Endothelial cell of umbilical vein (primary cell): ENCODE results near the gene SLC26A8. TPM values are rescaled to one million over a fixed set of nuclear protein-coding genes. Genes with fewer than 3 reads are reported as not detected.

Experiments used
- BruUV-seq: library from RNA; stranded (reverse); fragments of 400-500 nt; replicated peaks from 2 replicates; lab custom pipeline; 2021; lab: Mats Ljungman, UMichigan
- CTCF ChIA-PET: fragments of 300-600, 350-600 bp; sonication (Branson Sonifier 250); formaldehyde crosslinking; loops from one replicate; lab custom pipeline; 2021; ENCODE audit warnings: antibody characterized with exemption, inconsistent platforms; lab: Charles Lee
- POLR2A ChIA-PET: fragments of 300-600, 350-600 bp; sonication (Branson Sonifier 250); formaldehyde crosslinking; loops from one replicate; lab custom pipeline; 2021; ENCODE audit warnings: antibody characterized with exemption, inconsistent platforms; lab: Charles Lee
- DNase-seq: peaks from one replicate; pipeline ENCODE4 v3.0.0-alpha.2; 2011; ENCODE audit warnings: low read depth, low spot score
- FAIRE-seq: peaks from 2 replicates; lab custom pipeline; 2011; peaks lifted over from hg19 to GRCh38; lab: Jason Lieb, UNC
- H2AFZ ChIP-seq: 2 replicates; pipeline ENCODE4 v1.6.0; 2012; ENCODE audit warnings: low read depth, low read length, control low read depth, inconsistent platforms
- H3K27ac ChIP-seq: 2 replicates; pipeline ENCODE4 v1.5.1; 2011; ENCODE audit warnings: low read depth, mild to moderate bottlenecking, control low read depth, low read length, moderate library complexity; ENCODE audit not compliant: insufficient read depth
- H3K27me3 ChIP-seq, 2 experiments: 2 replicates each; pipeline versions ENCODE4 v1.6.0 to v1.6.1; 2011; ENCODE audit warnings: low read length in 2 of 2, mixed read lengths in 1 of 2; ENCODE audit not compliant: control insufficient read depth in 2 of 2, insufficient read depth in 2 of 2
- H3K36me3 ChIP-seq, 2 experiments: 2 replicates in 1 of 2; 3 replicates in 1 of 2; pipeline ENCODE4 v1.5.1; 2011; ENCODE audit warnings: low read length in 2 of 2, mild to moderate bottlenecking in 1 of 2, moderate library complexity in 1 of 2; ENCODE audit not compliant: control insufficient read depth in 2 of 2, insufficient read depth in 2 of 2; ENCODE audit errors: extremely low read depth in 1 of 2
- H3K4me1 ChIP-seq: 3 replicates; pipeline ENCODE4 v1.5.1; 2011; ENCODE audit warnings: mild to moderate bottlenecking, low read length; ENCODE audit not compliant: control insufficient read depth, insufficient read depth; ENCODE audit errors: extremely low read depth
- H3K4me2 ChIP-seq: 2 replicates; pipeline ENCODE4 v1.6.1; 2011; ENCODE audit warnings: low read length, control low read depth, mixed read lengths; ENCODE audit not compliant: insufficient read depth
- H3K4me3 ChIP-seq, 3 experiments: fragments of 200-600 bp in 1 of 3; sonication (generic), shearing (Covaris generic) in 1 of 3; replicated peaks in 1 of 3; 2 replicates each; pipeline ENCODE4 v1.5.1; 2011 to 2016; ENCODE audit warnings: control low read depth in 3 of 3, low read length in 3 of 3, mild to moderate bottlenecking in 2 of 3, inconsistent platforms in 1 of 3, low read depth in 1 of 3, moderate library complexity in 1 of 3; ENCODE audit not compliant: insufficient read depth in 1 of 3
- H3K79me2 ChIP-seq: 2 replicates; pipeline ENCODE4 v1.6.0; 2012; ENCODE audit warnings: low read length, inconsistent platforms; ENCODE audit not compliant: control insufficient read depth, insufficient read depth
- H3K9ac ChIP-seq: replicated peaks from 2 replicates; pipeline ENCODE3; 2011; ENCODE audit warnings: low read length, control low read depth; ENCODE audit not compliant: insufficient read depth; ENCODE audit errors: extremely low read depth
- H3K9me1 ChIP-seq: replicated peaks from 3 replicates; pipeline ENCODE4 v1.6.0; 2011; ENCODE audit warnings: mild to moderate bottlenecking, low read length; ENCODE audit not compliant: control insufficient read depth, insufficient read depth; ENCODE audit errors: extremely low read depth
- H3K9me3 ChIP-seq: replicated peaks from 2 replicates; pipeline ENCODE4 v1.5.1; 2012; ENCODE audit warnings: low read length, inconsistent platforms; ENCODE audit not compliant: control insufficient read depth, insufficient read depth
- H4K20me1 ChIP-seq: replicated peaks from 2 replicates; pipeline ENCODE3; 2011; ENCODE audit warnings: mild to moderate bottlenecking, low read length; ENCODE audit not compliant: control insufficient read depth, insufficient read depth; ENCODE audit errors: extremely low read depth
- EZH2 ChIP-seq: IDR thresholded peaks from 2 replicates; pipeline ENCODE4 v1.6.1; 2012; ENCODE audit warnings: borderline replicate concordance, low read depth, mild to moderate bottlenecking, moderate library complexity, low read length, inconsistent platforms; ENCODE audit not compliant: severe bottlenecking
- FOS ChIP-seq: IDR thresholded peaks from 2 replicates; pipeline ENCODE4 v1.6.1; 2011; ENCODE audit warnings: mild to moderate bottlenecking, low read length, moderate library complexity, borderline replicate concordance; ENCODE audit not compliant: insufficient read depth
- GATA2 ChIP-seq: IDR thresholded peaks from 2 replicates; pipeline ENCODE4 v1.7.0; 2011; ENCODE audit warnings: low read depth, mild to moderate bottlenecking, moderate library complexity, mixed read lengths, low read length; ENCODE audit not compliant: insufficient read length, insufficient read depth
- JUN ChIP-seq: IDR thresholded peaks from 2 replicates; pipeline ENCODE4 v1.6.1; 2011; ENCODE audit warnings: borderline replicate concordance, low read depth; ENCODE audit not compliant: insufficient read length, insufficient read depth
- MYC ChIP-seq: IDR thresholded peaks from one replicate; pipeline ENCODE4 v1.6.1; 2011; ENCODE audit warnings: mild to moderate bottlenecking, low read depth, low read length
- POLR2A ChIP-seq: IDR thresholded peaks from 2 replicates; pipeline ENCODE4 v1.6.1; 2012; ENCODE audit warnings: low read depth, mild to moderate bottlenecking, control low read depth, low read length
- POLR2AphosphoS5 ChIP-seq: IDR thresholded peaks from 2 replicates; pipeline ENCODE4 v1.6.1; 2012; ENCODE audit warnings: low read depth, mild to moderate bottlenecking, control low read depth, low read length, moderate library complexity; ENCODE audit not compliant: insufficient read depth
- dilution Hi-C: fragments of 300-500 bp; cut with MboI; formaldehyde crosslinking; loops from one replicate; pipeline ENCODE4 v1.15.0; 2019; ENCODE audit warnings: low sequenced_read_pairs; ENCODE audit not compliant: extremely low pct_ligation_motif_present
- intact Hi-C: fragments of 100-400 bp; cut with micrococcal nuclease; formaldehyde crosslinking; loops from one replicate; pipeline ENCODE4 v1.10.0; 2022
- polyA plus RNA-seq, 4 experiments: library from polyadenylated mRNA; depleted of rRNA in 3 of 4; stranded (reverse) in 3 of 4; unstranded in 1 of 4; fragments of >200 nt; gene quantifications; 2 replicates each; pipeline versions ENCODE4 v1.2.1 to v1.2.3, GENCODE V29; 2011 to 2012; ENCODE audit warnings: missing spikeins in 1 of 4
- total RNA-seq: library from RNA; stranded (reverse); gene quantifications from 2 replicates; pipeline ENCODE4 v1.2.3, GENCODE V29; 2021
- TF ChIP-seq, protein P1 (sequence below), 2 donors: IDR thresholded peaks; 1 replicate in 1 of 2; 2 replicates in 1 of 2; pipeline ENCODE4 v1.5.1; 2011; ENCODE audit warnings: low read length in 2 of 2, mild to moderate bottlenecking in 2 of 2, moderate library complexity in 2 of 2, control low read depth in 1 of 2, inconsistent platforms in 1 of 2, low read depth in 1 of 2; ENCODE audit not compliant: insufficient read depth in 1 of 2; ENCODE audit errors: extremely low read depth in 1 of 2
- TF ChIP-seq, protein P2 (sequence below): IDR thresholded peaks from 2 replicates; pipeline ENCODE4 v1.6.1; 2011; ENCODE audit not compliant: insufficient read depth, insufficient read length

The SLC26A8 gene
- total and polyA plus RNA-seq, 2 donors (not counting 3 experiments of a cell fraction or from before 2014, with no cell fraction given) = 0.01 TPM; not detected in 1

DNA sequence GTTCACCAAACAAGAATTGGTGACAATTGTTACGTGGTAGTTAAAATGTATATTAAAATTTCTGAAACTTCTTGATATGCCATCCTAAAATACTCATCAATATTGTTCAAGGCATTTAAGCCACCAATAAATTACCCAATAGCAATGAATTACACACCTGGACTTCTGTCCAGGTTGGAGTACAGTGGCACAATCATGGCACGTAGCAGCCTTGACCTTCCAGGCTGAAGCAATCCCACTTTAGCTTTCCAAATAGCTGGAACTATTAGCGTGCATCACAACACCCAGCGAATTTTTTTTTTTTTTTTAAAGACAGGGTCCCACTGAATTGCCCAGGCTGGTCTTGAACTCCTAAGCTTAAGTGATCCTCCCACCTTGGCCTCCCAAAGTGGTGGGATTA is 120.8 kb downstream of the SLC26A8 start:
- peaks cover 81% of the 10 kb centered on the region for H3K79me2 ChIP-seq
- H3K9me3 ChIP-seq = peaks cover under 1% of the 10 kb centered on the region
- BruUV-seq = no TSS peak
- H3K4me3 ChIP-seq = no peak overlapping the region
- no peak overlapping the region for H3K27ac ChIP-seq
- TF ChIP-seq, protein P1, sequence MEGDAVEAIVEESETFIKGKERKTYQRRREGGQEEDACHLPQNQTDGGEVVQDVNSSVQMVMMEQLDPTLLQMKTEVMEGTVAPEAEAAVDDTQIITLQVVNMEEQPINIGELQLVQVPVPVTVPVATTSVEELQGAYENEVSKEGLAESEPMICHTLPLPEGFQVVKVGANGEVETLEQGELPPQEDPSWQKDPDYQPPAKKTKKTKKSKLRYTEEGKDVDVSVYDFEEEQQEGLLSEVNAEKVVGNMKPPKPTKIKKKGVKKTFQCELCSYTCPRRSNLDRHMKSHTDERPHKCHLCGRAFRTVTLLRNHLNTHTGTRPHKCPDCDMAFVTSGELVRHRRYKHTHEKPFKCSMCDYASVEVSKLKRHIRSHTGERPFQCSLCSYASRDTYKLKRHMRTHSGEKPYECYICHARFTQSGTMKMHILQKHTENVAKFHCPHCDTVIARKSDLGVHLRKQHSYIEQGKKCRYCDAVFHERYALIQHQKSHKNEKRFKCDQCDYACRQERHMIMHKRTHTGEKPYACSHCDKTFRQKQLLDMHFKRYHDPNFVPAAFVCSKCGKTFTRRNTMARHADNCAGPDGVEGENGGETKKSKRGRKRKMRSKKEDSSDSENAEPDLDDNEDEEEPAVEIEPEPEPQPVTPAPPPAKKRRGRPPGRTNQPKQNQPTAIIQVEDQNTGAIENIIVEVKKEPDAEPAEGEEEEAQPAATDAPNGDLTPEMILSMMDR (IDR thresholded peaks at IDR 0.05; ENCODE audit: extremely low read depth in 1 of 2, insufficient read depth in 1 of 2, low read depth in 1 of 2, low read length in 2 of 2) = no peak
- TF ChIP-seq POLR2AphosphoS5 (no peak), JUN (no peak), MYC (no peak), GATA2 (no peak), POLR2A (no peak), FOS (no peak), EZH2 (no peak)
- TF ChIP-seq, protein P2, sequence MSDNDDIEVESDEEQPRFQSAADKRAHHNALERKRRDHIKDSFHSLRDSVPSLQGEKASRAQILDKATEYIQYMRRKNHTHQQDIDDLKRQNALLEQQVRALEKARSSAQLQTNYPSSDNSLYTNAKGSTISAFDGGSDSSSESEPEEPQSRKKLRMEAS = no peak
- ChIA-PET POLR2A (no interaction called here), CTCF (no interaction called here)
- no peak for DNase-seq
- H4K20me1 ChIP-seq = no peaks in the 10 kb centered on the region
- intact Hi-C loops = no loop called here
- FAIRE-seq = no peak
- H3K27me3 ChIP-seq = no peaks in the 10 kb centered on the region
- no peaks in the 10 kb centered on the region for H3K9me1 ChIP-seq
- no peak overlapping the region for H2AFZ ChIP-seq
- H3K4me1 ChIP-seq = peaks cover 18% of the 10 kb centered on the region
- no peak overlapping the region for H3K4me2 ChIP-seq
- dilution Hi-C loops = no loop called here
- peaks cover 0 to 2% of the 10 kb centered on the region in 2 experiments for H3K36me3 ChIP-seq
- H3K9ac ChIP-seq = no peak overlapping the region
